NT2/D1 (cell line): ENCODE data around the gene ELF2.

Experiments used
- YY1 ChIP-seq: IDR thresholded peaks from 2 replicates; pipeline ENCODE4 v1.6.1; 2011; ENCODE audit not compliant: insufficient read length, insufficient read depth
- ZNF274 ChIP-seq: IDR thresholded peaks from 2 replicates; pipeline ENCODE4 v1.6.1; 2011; ENCODE audit warnings: mild to moderate bottlenecking, low read depth, low read length

DNA sequence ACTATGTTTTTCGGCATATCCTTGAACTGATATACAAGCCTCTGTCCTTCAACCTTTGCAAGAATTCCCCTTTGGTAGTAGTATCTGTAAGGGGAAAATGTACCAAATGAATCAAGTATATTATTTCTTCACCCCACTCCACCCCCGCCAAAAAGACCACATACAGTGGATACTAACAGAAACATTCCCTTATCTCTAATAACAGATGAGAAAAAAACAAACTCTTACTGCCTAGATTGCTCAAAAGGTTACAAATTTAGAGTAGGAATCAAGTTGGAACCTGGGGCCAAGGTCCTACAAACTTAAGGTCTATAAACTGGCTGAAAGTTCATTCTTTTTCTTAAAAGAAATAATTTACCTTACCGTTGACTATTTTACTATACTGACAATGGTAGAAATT, 116.4 kb downstream of the ELF2 start:
- no peak for TF ChIP-seq YY1
- TF ChIP-seq ZNF274, result no peak
